Mesenchymal stem cell (in vitro differentiated cells and primary cell): ENCODE data around the gene DDC.
"Not testable (repeated sequence)": the region's sequence is repeated elsewhere in the genome, so short reads cannot be mapped to it uniquely, and the experiment has no call there.

Source experiments
- DNase-seq: peaks from one replicate; pipeline ENCODE4 v3.0.0-alpha.2; 2013
- H2AFZ ChIP-seq: one replicate; pipeline ENCODE4 v1.6.1; 2013; ENCODE audit warnings: low read depth, mild to moderate bottlenecking, control low read depth, inconsistent platforms, low read length, moderate library complexity
- H2AK5ac ChIP-seq: 2 replicates; pipeline ENCODE4 v1.6.1; 2013; ENCODE audit warnings: low read length, moderate library complexity, mild to moderate bottlenecking, inconsistent platforms; ENCODE audit not compliant: severe bottlenecking
- H2BK120ac ChIP-seq: one replicate; pipeline ENCODE4 v1.6.1; 2013; ENCODE audit warnings: low read depth, mild to moderate bottlenecking, inconsistent platforms, low read length, moderate library complexity
- H2BK12ac ChIP-seq, 2 experiments: one replicate each; pipeline ENCODE4 v1.6.1; 2013; ENCODE audit warnings: inconsistent platforms in 2 of 2, low read length in 2 of 2, mild to moderate bottlenecking in 2 of 2, moderate library complexity in 2 of 2, control low read depth in 1 of 2
- H2BK15ac ChIP-seq: one replicate; pipeline ENCODE4 v1.6.1; 2013; ENCODE audit warnings: mild to moderate bottlenecking, low read depth, inconsistent platforms; ENCODE audit not compliant: poor library complexity, severe bottlenecking
- H2BK5ac ChIP-seq: 2 replicates; pipeline ENCODE4 v1.6.1; 2013; ENCODE audit warnings: low read depth, mild to moderate bottlenecking, low read length, control low read depth, inconsistent platforms; ENCODE audit not compliant: poor library complexity, severe bottlenecking
- H3K14ac ChIP-seq, 2 experiments: one replicate each; pipeline ENCODE4 v1.6.1; 2013; ENCODE audit warnings: inconsistent platforms in 2 of 2, low read length in 2 of 2, control low read depth in 1 of 2, mild to moderate bottlenecking in 1 of 2, moderate library complexity in 1 of 2
- H3K18ac ChIP-seq, 2 experiments: one replicate each; pipeline ENCODE4 v1.6.1; 2013; ENCODE audit warnings: inconsistent platforms in 2 of 2, low read length in 2 of 2, control low read depth in 1 of 2, low read depth in 1 of 2, mild to moderate bottlenecking in 1 of 2
- H3K23ac ChIP-seq, 2 experiments: one replicate each; pipeline ENCODE4 v1.6.1; 2013; ENCODE audit warnings: inconsistent platforms in 2 of 2, low read length in 2 of 2, mild to moderate bottlenecking in 2 of 2, moderate library complexity in 2 of 2, control low read depth in 1 of 2
- H3K27ac ChIP-seq: 2 replicates; pipeline ENCODE4 v1.5.1; 2013; ENCODE audit warnings: mild to moderate bottlenecking, moderate library complexity, low read length, control low read depth, inconsistent platforms; ENCODE audit not compliant: poor library complexity, severe bottlenecking
- H3K27me3 ChIP-seq, 2 experiments: 2 replicates each; pipeline versions ENCODE4 v1.6.1 to v1.7.0; 2013; ENCODE audit warnings: low read length in 2 of 2, mild to moderate bottlenecking in 2 of 2, moderate library complexity in 2 of 2, control low read depth in 1 of 2, inconsistent platforms in 1 of 2; ENCODE audit not compliant: control insufficient read depth in 1 of 2, insufficient read depth in 1 of 2
- H3K36me3 ChIP-seq, 2 experiments: 2 replicates each; pipeline versions ENCODE4 v1.6.1 to v1.7.0; 2013; ENCODE audit warnings: low read length in 2 of 2, control low read depth in 1 of 2, inconsistent platforms in 1 of 2, low read depth in 1 of 2, mild to moderate bottlenecking in 1 of 2; ENCODE audit not compliant: insufficient read depth in 2 of 2, control insufficient read depth in 1 of 2
- H3K4ac ChIP-seq, 2 experiments: one replicate each; pipeline ENCODE4 v1.6.1; 2013; ENCODE audit warnings: inconsistent platforms in 2 of 2, low read length in 2 of 2, mild to moderate bottlenecking in 2 of 2, moderate library complexity in 2 of 2, control low read depth in 1 of 2, low read depth in 1 of 2
- H3K4me1 ChIP-seq: 2 replicates; pipeline ENCODE4 v1.6.1; 2013; ENCODE audit warnings: low read depth, low read length, control low read depth; ENCODE audit not compliant: control insufficient read depth, insufficient read depth
- H3K4me2 ChIP-seq: 2 replicates; pipeline ENCODE4 v1.6.1; 2013; ENCODE audit warnings: low read length, mild to moderate bottlenecking, inconsistent platforms; ENCODE audit not compliant: poor library complexity, severe bottlenecking
- H3K4me3 ChIP-seq, 2 experiments: 2 replicates each; pipeline versions ENCODE4 v1.5.1 to v1.7.0; 2013; ENCODE audit warnings: low read length in 2 of 2, mild to moderate bottlenecking in 2 of 2, control low read depth in 1 of 2, low read depth in 1 of 2; ENCODE audit not compliant: insufficient read depth in 1 of 2
- H3K79me1 ChIP-seq: replicated peaks from 2 replicates; pipeline ENCODE4 v1.6.1; 2013; ENCODE audit warnings: mild to moderate bottlenecking, control low read depth, low read length, inconsistent platforms; ENCODE audit not compliant: poor library complexity, severe bottlenecking
- H3K9ac ChIP-seq: 2 replicates; pipeline ENCODE4 v1.7.0; 2013; ENCODE audit warnings: mild to moderate bottlenecking, low read length, moderate library complexity
- H3K9me3 ChIP-seq: 2 replicates; pipeline ENCODE4 v1.7.0; 2013; ENCODE audit warnings: mild to moderate bottlenecking, low read length; ENCODE audit not compliant: control insufficient read depth
- H4K8ac ChIP-seq: one replicate; pipeline ENCODE4 v1.6.1; 2013; ENCODE audit warnings: inconsistent platforms, mild to moderate bottlenecking, low read length, moderate library complexity
- H4K91ac ChIP-seq: one replicate; pipeline ENCODE4 v1.6.1; 2013; ENCODE audit warnings: mild to moderate bottlenecking, low read length, inconsistent platforms
- WGBS: methylation state at CpG from one replicate; pipeline ENCODE4 v1.1.7; 2013; ENCODE audit warnings: mixed read lengths; 5-methylcytosine and 5-hydroxymethylcytosine counted together

Gene DDC

DNA sequence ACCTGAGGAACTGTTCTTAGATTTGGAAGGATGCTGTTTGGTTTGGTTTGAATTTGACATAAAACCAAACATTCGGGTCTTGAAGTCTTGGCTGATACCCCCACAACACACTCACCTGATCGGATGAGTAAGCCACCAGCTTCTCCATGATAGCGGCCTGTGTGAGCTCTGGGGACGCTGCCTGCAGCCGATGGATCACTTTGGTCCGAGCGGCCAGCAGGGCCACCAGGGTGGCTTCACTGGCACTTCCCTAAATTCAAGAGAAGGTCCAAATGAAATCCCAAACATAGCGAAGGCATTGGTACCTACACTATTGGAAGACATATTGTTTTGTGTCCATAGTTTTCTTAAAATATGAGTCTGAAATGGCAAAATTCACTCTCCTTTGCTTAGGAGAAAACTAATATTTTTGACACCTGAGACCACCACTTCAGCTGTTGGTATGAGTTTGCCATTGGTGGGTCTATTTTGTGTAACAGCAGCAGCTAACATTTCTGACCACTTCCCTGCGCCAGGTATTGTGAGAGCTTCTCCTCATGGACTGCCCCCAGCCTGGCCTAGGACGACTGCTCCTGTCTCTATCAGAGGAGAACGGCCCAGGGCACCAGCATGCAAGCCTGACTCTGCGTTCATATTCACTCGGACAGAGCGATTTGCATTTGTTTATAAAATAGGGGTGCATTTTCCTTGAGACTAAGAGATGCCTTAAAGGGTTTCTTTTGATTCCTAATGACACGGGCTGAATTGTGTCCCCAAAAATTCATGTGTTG lies 35.9 kb downstream of the DDC start:
- Histone ChIP-seq H3K79me1 (no peaks in the 10 kb centered on the region), H4K8ac (no peak overlapping the region), H3K4ac (no peak overlapping the region), H2AFZ (no peak overlapping the region), H3K36me3 (no peaks in the 10 kb centered on the region), H3K4me1 (peaks cover 6% of the 10 kb centered on the region), H2BK12ac (no peak overlapping the region), H3K4me2 (no peak overlapping the region), H3K23ac (no peak overlapping the region), H3K4me3 (no peak overlapping the region), H2BK5ac (no peak overlapping the region), H3K27me3 (peaks cover 0 to 11% of the 10 kb centered on the region in 2 experiments), H3K18ac (no peak overlapping the region), H2BK15ac (no peak overlapping the region), H4K91ac (no peak overlapping the region), H2BK120ac (no peak overlapping the region), H2AK5ac (no peak overlapping the region), H3K9me3 (no peaks in the 10 kb centered on the region), H3K9ac (no peak overlapping the region), H3K14ac (no peak overlapping the region), H3K27ac (no peak overlapping the region)
- 93% methylated on average over 14 of the region's 15 CpGs for WGBS
- DNase-seq: no peak

DNA sequence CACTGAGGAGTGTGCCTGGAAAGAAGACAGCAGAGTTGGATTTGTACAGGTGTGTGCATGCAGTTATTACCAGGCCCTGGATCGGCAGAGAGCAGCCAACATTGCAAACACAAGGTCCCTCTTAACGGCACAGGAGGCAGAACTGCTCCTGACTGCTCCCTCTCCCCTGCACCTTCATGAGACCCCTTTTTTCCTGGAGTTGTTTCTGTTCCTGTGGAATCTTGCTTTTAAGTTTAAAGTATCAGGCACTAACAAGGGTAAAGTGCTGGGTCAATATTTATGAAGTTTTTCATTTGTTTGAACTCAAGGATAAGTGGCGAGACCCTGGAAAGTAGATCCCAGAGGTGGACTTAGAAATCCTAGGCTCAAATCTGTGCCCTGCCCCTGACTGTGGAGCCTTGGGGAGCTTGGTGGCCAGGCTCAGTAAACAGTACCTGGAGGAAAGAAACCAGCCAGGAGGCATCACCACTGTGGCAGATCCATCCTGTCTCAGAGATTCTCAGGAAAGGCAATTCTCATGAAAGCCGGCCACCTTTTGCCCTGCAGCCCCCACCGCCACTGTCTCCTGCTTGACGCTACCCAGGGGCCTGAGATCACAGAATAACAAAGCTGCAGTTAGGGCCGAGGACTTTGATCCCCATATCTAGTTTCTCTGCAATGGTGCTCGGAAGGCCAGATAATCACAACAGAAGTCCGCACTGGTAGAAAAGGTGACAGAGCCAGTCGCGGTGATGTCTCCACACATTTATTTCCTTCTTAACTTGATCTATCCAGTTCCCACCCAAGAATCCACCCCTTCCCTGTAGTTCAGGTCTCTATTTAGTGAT lies 36.7 kb downstream of the DDC start:
- no peak overlapping the region for H4K8ac ChIP-seq
- 76% methylated on average over 11 of the region's 11 CpGs for WGBS

DNA sequence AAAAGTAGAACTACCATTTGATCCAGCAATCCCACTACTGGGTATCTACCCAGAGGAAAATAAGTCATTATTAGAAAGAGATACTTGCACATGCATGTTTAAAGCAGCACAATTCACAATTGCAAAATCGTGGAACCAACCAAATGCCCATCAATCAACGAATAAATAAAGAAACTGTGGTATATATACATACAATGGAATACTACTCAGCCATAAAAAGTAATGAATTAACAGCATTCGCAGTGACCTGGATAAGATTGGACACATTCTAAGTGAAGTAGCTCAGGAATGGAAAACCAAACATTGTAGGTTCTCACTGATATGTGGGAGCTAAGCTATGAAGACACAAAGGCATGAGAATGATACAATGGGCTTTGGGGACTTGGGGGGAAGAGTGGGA lies 45.9 kb downstream of the DDC start:
- not testable (repeated sequence) for H3K4me2 ChIP-seq, H3K14ac ChIP-seq, H3K23ac ChIP-seq, H3K18ac ChIP-seq, H3K27ac ChIP-seq, H2AFZ ChIP-seq, H3K9me3 ChIP-seq, H3K4ac ChIP-seq, H2BK120ac ChIP-seq, H2AK5ac ChIP-seq, H2BK15ac ChIP-seq, H3K4me1 ChIP-seq, H4K91ac ChIP-seq, H3K79me1 ChIP-seq, H3K4me3 ChIP-seq, DNase-seq, H2BK12ac ChIP-seq, H3K9ac ChIP-seq, H3K27me3 ChIP-seq, H3K36me3 ChIP-seq, H2BK5ac ChIP-seq, H4K8ac ChIP-seq
- 100% methylated on average over 1 of the region's 3 CpGs for WGBS

More for the DNA sequence above, 36.7 kb downstream of the DDC start:
- H3K36me3 ChIP-seq: no peaks in the 10 kb centered on the region
- no peak overlapping the region for H3K4ac ChIP-seq
- H3K27ac ChIP-seq: no peak overlapping the region
- no peaks in the 10 kb centered on the region for H3K79me1 ChIP-seq
- no peak overlapping the region for H2BK15ac ChIP-seq
- H3K4me2 ChIP-seq: no peak overlapping the region
- no peak overlapping the region for H3K14ac ChIP-seq
- H4K91ac ChIP-seq: no peak overlapping the region
- no peak overlapping the region for H2AFZ ChIP-seq
- DNase-seq: no peak
- peaks cover 0 to 11% of the 10 kb centered on the region in 2 experiments for H3K27me3 ChIP-seq
- H3K4me1 ChIP-seq: peaks cover 6% of the 10 kb centered on the region
- H2BK120ac ChIP-seq: no peak overlapping the region
- H2BK12ac ChIP-seq: no peak overlapping the region
- H3K4me3 ChIP-seq: no peak overlapping the region
- H3K18ac ChIP-seq: no peak overlapping the region
- H2BK5ac ChIP-seq: no peak overlapping the region
- H3K9ac ChIP-seq: no peak overlapping the region
- no peaks in the 10 kb centered on the region for H3K9me3 ChIP-seq
- H2AK5ac ChIP-seq: no peak overlapping the region
- H3K23ac ChIP-seq: no peak overlapping the region

DNA sequence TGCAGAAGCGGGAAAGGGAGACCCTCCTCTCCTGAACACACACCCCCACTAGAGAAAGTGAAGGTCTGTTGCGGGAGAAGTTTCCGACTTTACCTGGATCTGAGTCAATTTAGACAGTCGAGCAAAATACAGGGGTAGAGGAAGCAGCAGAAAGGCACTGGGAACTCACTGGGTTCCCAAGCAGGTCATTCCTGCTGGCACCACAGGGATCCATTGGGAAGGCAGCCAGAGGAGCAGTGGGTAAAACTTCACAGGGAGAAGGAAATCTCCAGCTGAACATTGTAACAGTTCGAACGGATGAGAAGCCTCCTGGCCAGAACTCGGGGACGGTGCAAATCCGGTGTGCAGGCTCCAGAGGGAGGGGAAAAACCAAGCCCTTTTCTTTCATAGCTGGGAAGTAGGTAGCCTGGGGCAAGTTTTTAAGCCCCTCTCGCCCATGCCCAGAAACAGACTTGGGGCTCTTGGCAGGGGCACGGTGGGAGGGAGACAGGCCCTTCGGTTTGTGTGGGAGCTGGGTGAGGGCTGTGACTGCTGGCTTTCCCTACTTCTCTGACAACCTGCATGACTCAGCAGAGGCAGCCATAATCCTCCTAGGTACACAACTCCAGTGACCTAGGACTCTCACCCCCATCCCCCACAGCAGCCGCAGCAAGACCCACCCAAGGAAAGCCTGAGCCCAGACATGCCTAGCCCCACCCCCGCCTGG lies 51.9 kb downstream of the DDC start:
- Histone ChIP-seq H3K27ac (no peak overlapping the region), H2BK120ac (no peak overlapping the region), H3K27me3 (peaks cover 6 to 11% of the 10 kb centered on the region in 2 experiments), H3K79me1 (no peaks in the 10 kb centered on the region), H3K4ac (no peak overlapping the region), H3K14ac (no peak overlapping the region), H2BK15ac (no peak overlapping the region), H3K4me3 (no peak overlapping the region), H3K18ac (peak overlapping the region in 1 of 2 experiments; percentile 12), H2BK12ac (no peak overlapping the region), H3K36me3 (no peaks in the 10 kb centered on the region), H4K8ac (no peak overlapping the region), H3K9ac (no peak overlapping the region), H3K23ac (no peak overlapping the region), H3K9me3 (no peaks in the 10 kb centered on the region), H2AK5ac (no peak overlapping the region), H2AFZ (peak overlapping the region; percentile 4), H4K91ac (no peak overlapping the region), H3K4me1 (no peaks in the 10 kb centered on the region), H2BK5ac (no peak overlapping the region), H3K4me2 (no peak overlapping the region)
- no peak for DNase-seq
- 94% methylated on average over 11 of the region's 14 CpGs for WGBS
